Tibial nerve (tissue), 4 donors: ENCODE results near the gene SIGLEC9.

Source experiments
- CTCF ChIP-seq, 5 experiments: fragments of 200-600 bp in 3 of 5; fragments of 450-650 bp in 2 of 5; sonication (generic) in 3 of 5; IDR thresholded peaks; one replicate each; pipeline ENCODE4 v1.5.1; 2016 to 2019; ENCODE audit warnings: antibody characterized with exemption in 5 of 5, mild to moderate bottlenecking in 3 of 5, moderate library complexity in 2 of 5
- EP300 ChIP-seq, 2 donors: sonication (generic); formaldehyde crosslinking; IDR thresholded peaks; one replicate each; pipeline ENCODE4 v1.6.1; 2017; ENCODE audit warnings: antibody characterized with exemption in 2 of 2, mild to moderate bottlenecking in 1 of 2

- TF ChIP-seq CTCF (IDR thresholded peaks at IDR 0.05) (no peak), EP300 (IDR thresholded peaks at IDR 0.05) (no peak)
Measured at GRCh38 chr19:51150627-51151026, 25.9 kb downstream of the SIGLEC9 start.
